GM23338 (cell line): ENCODE results near the gene PRDX6. TPM values are rescaled to one million over a fixed set of nuclear protein-coding genes. Genes with fewer than 3 reads are reported as not detected.
"Not testable (repeated sequence)": the region's sequence is repeated elsewhere in the genome, so short reads cannot be mapped to it uniquely, and the experiment has no call there.

ENCODE experiments used
- ATAC-seq: fragments of 200-7000 bp; cut with Tn5 transposase; 3 replicates; pipeline ENCODE4 v1.9.1; 2020
- DNase-seq: peaks from one replicate; pipeline ENCODE4 v3.0.0-alpha.2; 2015; ENCODE audit warnings: low spot score
- H2AFZ ChIP-seq: fragments of 200-600 bp; sonication (generic); 2 replicates; pipeline ENCODE4 v1.8.0; 2016; ENCODE audit warnings: antibody characterized with exemption, mild to moderate bottlenecking, moderate library complexity
- H3F3A ChIP-seq: fragments of 200-600 bp; sonication (generic); replicated peaks from 2 replicates; pipeline ENCODE4 v1.8.0; 2017; ENCODE audit warnings: antibody characterized with exemption, mixed run types, low read depth
- H3K27ac ChIP-seq: fragments of 200-600 bp; sonication (generic); 2 replicates; pipeline ENCODE4 v1.6.1; 2016; ENCODE audit warnings: low read depth
- H3K27me3 ChIP-seq: fragments of 200-600 bp; sonication (generic); 2 replicates; pipeline ENCODE4 v1.8.0; 2016; ENCODE audit warnings: mild to moderate bottlenecking, mixed run types, moderate library complexity; ENCODE audit not compliant: insufficient read depth
- H3K36me3 ChIP-seq: fragments of 200-600 bp; sonication (generic); 2 replicates; pipeline ENCODE4 v1.8.0; 2016; ENCODE audit warnings: mild to moderate bottlenecking; ENCODE audit not compliant: insufficient read depth
- H3K4me1 ChIP-seq: fragments of 200-600 bp; sonication (generic); 2 replicates; pipeline ENCODE4 v1.8.0; 2016; ENCODE audit warnings: mild to moderate bottlenecking, moderate library complexity; ENCODE audit not compliant: insufficient read depth
- H3K4me2 ChIP-seq: fragments of 200-600 bp; sonication (generic); 2 replicates; pipeline ENCODE4 v1.7.1; 2017; ENCODE audit warnings: mixed run types
- H3K4me3 ChIP-seq: fragments of 200-600 bp; sonication (generic); 2 replicates; pipeline ENCODE4 v1.6.1; 2016; ENCODE audit warnings: mixed run types
- H3K79me2 ChIP-seq: fragments of 200-600 bp; sonication (generic); replicated peaks from 2 replicates; pipeline ENCODE4 v1.8.0; 2017; ENCODE audit warnings: mild to moderate bottlenecking; ENCODE audit not compliant: insufficient read depth
- H3K9me2 ChIP-seq: fragments of 200-600 bp; sonication (generic); 2 replicates; pipeline ENCODE4 v1.8.0; 2017; ENCODE audit not compliant: insufficient read depth
- H4K20me1 ChIP-seq: fragments of 200-600 bp; sonication (generic); replicated peaks from 2 replicates; pipeline ENCODE4 v1.8.0; 2017; ENCODE audit warnings: mild to moderate bottlenecking; ENCODE audit not compliant: insufficient read depth
- H3K27ac Mint-ChIP-seq: 2 replicates; pipeline ENCODE4 v1.8.0; 2020; ENCODE audit warnings: inconsistent platforms, mild to moderate bottlenecking, moderate library complexity, mixed read lengths
- H3K27me3 Mint-ChIP-seq: 3 replicates; pipeline ENCODE4 v1.8.0; 2022; ENCODE audit warnings: low read depth, mild to moderate bottlenecking, moderate library complexity, mixed read lengths, inconsistent platforms; ENCODE audit not compliant: insufficient read depth, poor library complexity
- H3K36me3 Mint-ChIP-seq: 3 replicates; pipeline ENCODE4 v1.8.0; 2021; ENCODE audit warnings: low read depth, mild to moderate bottlenecking, inconsistent platforms, moderate library complexity, mixed read lengths
- H3K4me1 Mint-ChIP-seq: 3 replicates; pipeline ENCODE4 v1.8.0; 2020; ENCODE audit warnings: mild to moderate bottlenecking, inconsistent platforms, mixed read lengths
- H3K4me3 Mint-ChIP-seq: 3 replicates; pipeline ENCODE4 v1.8.0; 2021; ENCODE audit warnings: moderate library complexity, mild to moderate bottlenecking, inconsistent platforms, mixed read lengths
- H3K9me3 Mint-ChIP-seq: 3 replicates; pipeline ENCODE4 v1.8.0; 2020; ENCODE audit warnings: moderate library complexity, mild to moderate bottlenecking, inconsistent platforms, mixed read lengths
- EZH2 ChIP-seq: fragments of 200-600 bp; sonication (generic); IDR thresholded peaks from one replicate; pipeline ENCODE4 v1.8.0; 2017; ENCODE audit warnings: antibody characterized with exemption, mild to moderate bottlenecking, low read depth; ENCODE audit not compliant: unreplicated experiment
- STAT1 ChIP-seq: IDR thresholded peaks from one replicate; pipeline ENCODE4 v1.6.1; 2016; ENCODE audit warnings: antibody characterized with exemption; ENCODE audit not compliant: unreplicated experiment
- polyA plus RNA-seq: library from polyadenylated mRNA; unstranded; fragments of >200 nt; fragmentation: Nextera tagmentation; extraction: Ambion mirVana; gene quantifications from 2 replicates; pipeline ENCODE4 v1.2.1, GENCODE V29; 2016
- total RNA-seq: library from RNA; depleted of rRNA; stranded (reverse); fragments of >200 nt; shearing (Covaris generic); gene quantifications from 2 replicates; pipeline ENCODE4 v1.2.3, GENCODE V29; 2014
- TF ChIP-seq, protein P1 (sequence below): fragments of 250-450 bp; sonication (Bioruptor Pico); IDR thresholded peaks from 2 replicates; pipeline ENCODE4 v1.5.0; 2020; ENCODE audit warnings: mild to moderate bottlenecking, moderate library complexity

PRDX6 gene
- total and polyA plus RNA-seq, 2 experiments from 2014 or later = 516 to 746 TPM

DNA sequence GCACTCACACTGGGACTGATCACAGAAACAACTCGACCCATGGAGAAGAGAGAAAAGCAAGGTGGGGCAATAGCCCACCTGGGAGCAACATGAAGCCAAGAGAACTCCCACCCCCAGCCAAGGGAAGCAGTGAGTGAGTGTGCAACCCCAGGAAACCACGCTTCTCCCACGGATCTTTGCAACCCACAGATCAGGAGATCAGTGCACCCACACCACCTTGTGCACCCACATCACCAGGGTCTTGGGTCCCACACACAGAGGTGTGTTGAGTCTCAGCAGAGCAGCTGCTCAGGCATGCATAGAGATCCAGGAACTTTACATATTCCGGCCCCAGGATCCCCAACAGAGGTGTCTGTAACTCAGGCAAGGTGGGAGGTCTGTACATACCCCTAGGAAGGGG lies 17.2 kb upstream of the PRDX6 start (continued):
- TF ChIP-seq, protein P1, sequence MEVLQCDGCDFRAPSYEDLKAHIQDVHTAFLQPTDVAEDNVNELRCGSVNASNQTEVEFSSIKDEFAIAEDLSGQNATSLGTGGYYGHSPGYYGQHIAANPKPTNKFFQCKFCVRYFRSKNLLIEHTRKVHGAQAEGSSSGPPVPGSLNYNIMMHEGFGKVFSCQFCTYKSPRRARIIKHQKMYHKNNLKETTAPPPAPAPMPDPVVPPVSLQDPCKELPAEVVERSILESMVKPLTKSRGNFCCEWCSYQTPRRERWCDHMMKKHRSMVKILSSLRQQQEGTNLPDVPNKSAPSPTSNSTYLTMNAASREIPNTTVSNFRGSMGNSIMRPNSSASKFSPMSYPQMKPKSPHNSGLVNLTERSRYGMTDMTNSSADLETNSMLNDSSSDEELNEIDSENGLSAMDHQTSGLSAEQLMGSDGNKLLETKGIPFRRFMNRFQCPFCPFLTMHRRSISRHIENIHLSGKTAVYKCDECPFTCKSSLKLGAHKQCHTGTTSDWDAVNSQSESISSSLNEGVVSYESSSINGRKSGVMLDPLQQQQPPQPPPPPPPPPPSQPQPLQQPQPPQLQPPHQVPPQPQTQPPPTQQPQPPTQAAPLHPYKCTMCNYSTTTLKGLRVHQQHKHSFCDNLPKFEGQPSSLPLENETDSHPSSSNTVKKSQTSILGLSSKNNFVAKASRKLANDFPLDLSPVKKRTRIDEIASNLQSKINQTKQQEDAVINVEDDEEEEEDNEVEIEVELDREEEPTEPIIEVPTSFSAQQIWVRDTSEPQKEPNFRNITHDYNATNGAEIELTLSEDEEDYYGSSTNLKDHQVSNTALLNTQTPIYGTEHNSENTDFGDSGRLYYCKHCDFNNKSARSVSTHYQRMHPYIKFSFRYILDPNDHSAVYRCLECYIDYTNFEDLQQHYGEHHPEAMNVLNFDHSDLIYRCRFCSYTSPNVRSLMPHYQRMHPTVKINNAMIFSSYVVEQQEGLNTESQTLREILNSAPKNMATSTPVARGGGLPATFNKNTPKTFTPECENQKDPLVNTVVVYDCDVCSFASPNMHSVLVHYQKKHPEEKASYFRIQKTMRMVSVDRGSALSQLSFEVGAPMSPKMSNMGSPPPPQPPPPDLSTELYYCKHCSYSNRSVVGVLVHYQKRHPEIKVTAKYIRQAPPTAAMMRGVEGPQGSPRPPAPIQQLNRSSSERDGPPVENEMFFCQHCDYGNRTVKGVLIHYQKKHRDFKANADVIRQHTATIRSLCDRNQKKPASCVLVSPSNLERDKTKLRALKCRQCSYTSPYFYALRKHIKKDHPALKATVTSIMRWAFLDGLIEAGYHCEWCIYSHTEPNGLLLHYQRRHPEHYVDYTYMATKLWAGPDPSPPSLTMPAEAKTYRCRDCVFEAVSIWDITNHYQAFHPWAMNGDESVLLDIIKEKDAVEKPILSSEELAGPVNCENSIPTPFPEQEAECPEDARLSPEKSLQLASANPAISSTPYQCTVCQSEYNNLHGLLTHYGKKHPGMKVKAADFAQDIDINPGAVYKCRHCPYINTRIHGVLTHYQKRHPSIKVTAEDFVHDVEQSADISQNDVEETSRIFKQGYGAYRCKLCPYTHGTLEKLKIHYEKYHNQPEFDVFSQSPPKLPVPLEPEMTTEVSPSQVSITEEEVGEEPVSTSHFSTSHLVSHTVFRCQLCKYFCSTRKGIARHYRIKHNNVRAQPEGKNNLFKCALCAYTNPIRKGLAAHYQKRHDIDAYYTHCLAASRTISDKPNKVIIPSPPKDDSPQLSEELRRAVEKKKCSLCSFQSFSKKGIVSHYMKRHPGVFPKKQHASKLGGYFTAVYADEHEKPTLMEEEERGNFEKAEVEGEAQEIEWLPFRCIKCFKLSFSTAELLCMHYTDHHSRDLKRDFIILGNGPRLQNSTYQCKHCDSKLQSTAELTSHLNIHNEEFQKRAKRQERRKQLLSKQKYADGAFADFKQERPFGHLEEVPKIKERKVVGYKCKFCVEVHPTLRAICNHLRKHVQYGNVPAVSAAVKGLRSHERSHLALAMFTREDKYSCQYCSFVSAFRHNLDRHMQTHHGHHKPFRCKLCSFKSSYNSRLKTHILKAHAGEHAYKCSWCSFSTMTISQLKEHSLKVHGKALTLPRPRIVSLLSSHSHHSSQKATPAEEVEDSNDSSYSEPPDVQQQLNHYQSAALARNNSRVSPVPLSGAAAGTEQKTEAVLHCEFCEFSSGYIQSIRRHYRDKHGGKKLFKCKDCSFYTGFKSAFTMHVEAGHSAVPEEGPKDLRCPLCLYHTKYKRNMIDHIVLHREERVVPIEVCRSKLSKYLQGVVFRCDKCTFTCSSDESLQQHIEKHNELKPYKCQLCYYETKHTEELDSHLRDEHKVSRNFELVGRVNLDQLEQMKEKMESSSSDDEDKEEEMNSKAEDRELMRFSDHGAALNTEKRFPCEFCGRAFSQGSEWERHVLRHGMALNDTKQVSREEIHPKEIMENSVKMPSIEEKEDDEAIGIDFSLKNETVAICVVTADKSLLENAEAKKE (CRISPR knock-in tag) = no peak
- TF ChIP-seq STAT1 (no peak), EZH2 (no peak)

DNA sequence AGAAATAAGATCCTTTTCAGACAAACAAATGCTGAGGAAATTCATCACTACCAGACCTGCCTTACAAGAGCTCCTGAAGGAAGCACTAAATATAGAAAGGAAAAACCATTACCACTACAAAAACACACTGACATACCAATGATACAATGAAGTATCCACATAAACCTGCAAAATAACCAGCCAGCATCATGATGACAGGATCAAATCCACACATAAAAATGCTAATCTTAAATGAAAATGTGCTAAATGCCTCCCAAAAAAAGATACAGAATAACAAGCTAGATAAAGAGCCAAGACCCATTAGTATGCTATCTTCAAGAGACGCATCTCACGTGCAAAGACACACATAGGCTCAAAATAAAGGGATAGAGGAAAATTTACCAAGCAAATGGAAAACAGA lies 14.5 kb upstream of the PRDX6 start:
- H3K9me2 ChIP-seq, H3K27ac ChIP-seq, H3F3A ChIP-seq, H3K27me3 ChIP-seq, H2AFZ ChIP-seq, H3K4me1 Mint-ChIP-seq, H3K27ac Mint-ChIP-seq, H3K4me3 Mint-ChIP-seq, H4K20me1 ChIP-seq, DNase-seq, ATAC-seq, H3K36me3 ChIP-seq, H3K27me3 Mint-ChIP-seq, H3K4me2 ChIP-seq, H3K4me3 ChIP-seq: not testable (repeated sequence)
- Mint-ChIP-seq H3K36me3 (peaks cover 53% of the 10 kb centered on the region), H3K9me3 (peaks cover 23% of the 10 kb centered on the region)
- Histone ChIP-seq H3K4me1 (peaks cover 11% of the 10 kb centered on the region; the same call in 1 of the 2 replicates), H3K79me2 (peaks cover 63% of the 10 kb centered on the region)

DNA sequence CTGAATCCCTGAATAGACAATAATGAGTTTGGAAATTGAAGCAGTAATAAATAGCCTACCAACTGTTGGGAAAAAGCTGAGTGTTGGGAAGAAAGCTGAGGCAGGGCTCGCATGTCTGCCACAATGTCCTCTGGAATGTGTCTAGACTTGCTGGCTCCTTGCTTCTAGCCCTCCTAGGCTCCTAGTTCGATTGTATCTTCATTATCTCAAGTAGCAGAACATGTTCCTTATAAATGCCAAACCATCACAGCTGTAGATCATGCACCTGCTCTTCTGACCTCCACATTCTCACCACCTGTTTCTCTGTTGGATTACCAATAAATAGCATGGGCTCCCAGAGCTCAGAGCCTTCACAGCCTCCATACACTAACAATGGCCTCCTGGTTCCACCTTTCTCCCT lies 12.9 kb upstream of the PRDX6 start:
- peaks cover 64% of the 10 kb centered on the region for H3K79me2 ChIP-seq
- not testable (repeated sequence) for H2AFZ ChIP-seq, H3F3A ChIP-seq, H3K4me3 ChIP-seq, H3K27me3 Mint-ChIP-seq, H3K4me3 Mint-ChIP-seq, DNase-seq, H3K27me3 ChIP-seq, H3K27ac Mint-ChIP-seq, H4K20me1 ChIP-seq, H3K9me2 ChIP-seq, ATAC-seq, H3K27ac ChIP-seq, H3K4me2 ChIP-seq, H3K4me1 Mint-ChIP-seq
- H3K4me1 ChIP-seq = peaks cover 11% of the 10 kb centered on the region; the same call in 1 of the 2 replicates
- peaks cover 32% of the 10 kb centered on the region for H3K9me3 Mint-ChIP-seq
- peaks cover 66% of the 10 kb centered on the region for H3K36me3 Mint-ChIP-seq
- peaks cover 10% of the 10 kb centered on the region for H3K36me3 ChIP-seq
